Vagina (tissue), 2 donors: Measurements from ENCODE around the gene TNFRSF8.

ENCODE experiments used
- CTCF ChIP-seq, 3 experiments: fragments of 450-650 bp in 2 of 3; fragments of 200-600 bp in 1 of 3; sonication (generic) in 1 of 3; IDR thresholded peaks; one replicate each; pipeline ENCODE4 v1.5.1; 2017 to 2019; ENCODE audit warnings: antibody characterized with exemption in 3 of 3, mild to moderate bottlenecking in 2 of 3, moderate library complexity in 2 of 3
- POLR2A ChIP-seq, 2 donors: fragments of 450-650 bp; IDR thresholded peaks; one replicate each; pipeline ENCODE4 v1.6.1; 2017; ENCODE audit warnings: antibody characterized with exemption in 2 of 2, mild to moderate bottlenecking in 2 of 2, moderate library complexity in 2 of 2
- POLR2AphosphoS5 ChIP-seq, 2 donors: sonication (generic); formaldehyde crosslinking; IDR thresholded peaks; one replicate each; pipeline ENCODE4 v1.9.0; 2017; ENCODE audit warnings: antibody characterized with exemption in 2 of 2, mild to moderate bottlenecking in 2 of 2, low read depth in 1 of 2; ENCODE audit not compliant: insufficient read depth in 1 of 2

GRCh38 chr1:12144236-12144635 lies 81.1 kb downstream of the TNFRSF8 start:
- TF ChIP-seq CTCF (IDR thresholded peaks at IDR 0.05) = no peak
- TF ChIP-seq POLR2AphosphoS5 (IDR thresholded peaks at IDR 0.05; ENCODE audit: insufficient read depth in 1 of 2, low read depth in 1 of 2) = no peak
- no peak for TF ChIP-seq POLR2A (IDR thresholded peaks at IDR 0.05)
